Sigmoid colon (tissue), 7 donors: ENCODE measurements around the gene IFT25. TPM values are rescaled to one million over a fixed set of nuclear protein-coding genes. Genes with fewer than 3 reads are reported as not detected.

ENCODE experiments used
- DNase-seq: peaks from one replicate; pipeline ENCODE4 v3.0.0-alpha.2; 2019
- H3K27ac ChIP-seq, 4 donors: fragments of 200-600 bp; sonication (generic); one replicate each; pipeline ENCODE4 v1.5.1; 2016 to 2019; ENCODE audit warnings: mild to moderate bottlenecking in 1 of 4
- H3K27me3 ChIP-seq, 3 donors: fragments of 200-600 bp; sonication (generic); one replicate each; pipeline ENCODE4 v1.5.1; 2019; ENCODE audit warnings: mild to moderate bottlenecking in 1 of 3
- H3K36me3 ChIP-seq, 4 donors: fragments of 200-600 bp; sonication (generic); one replicate each; pipeline ENCODE4 v1.5.1; 2016 to 2019
- H3K4me1 ChIP-seq, 4 donors: fragments of 200-600 bp; sonication (generic); one replicate each; pipeline ENCODE4 v1.5.1; 2017 to 2019
- H3K4me3 ChIP-seq, 4 donors: fragments of 200-600 bp; sonication (generic); one replicate each; pipeline ENCODE4 v1.5.1; 2017 to 2019; ENCODE audit warnings: mild to moderate bottlenecking in 2 of 4, moderate library complexity in 1 of 4
- H3K9me3 ChIP-seq, 4 donors: fragments of 200-600 bp in 3 of 4; sonication (generic) in 3 of 4; one replicate each; pipeline versions ENCODE4 v1.5.1 to v1.6.1; 2013 to 2019
- EP300 ChIP-seq, 4 donors: sonication (generic); formaldehyde crosslinking; IDR thresholded peaks; one replicate each; pipeline ENCODE4 v1.6.1; 2017; ENCODE audit warnings: antibody characterized with exemption in 4 of 4
- POLR2A ChIP-seq, 2 donors: fragments of 450-650 bp; IDR thresholded peaks; one replicate each; pipeline ENCODE4 v1.6.1; 2016; ENCODE audit warnings: antibody characterized with exemption in 2 of 2, mild to moderate bottlenecking in 2 of 2, moderate library complexity in 2 of 2
- POLR2AphosphoS5 ChIP-seq, 4 donors: sonication (generic); formaldehyde crosslinking; IDR thresholded peaks; one replicate each; pipeline ENCODE4 v1.6.1; 2017; ENCODE audit warnings: antibody characterized with exemption in 4 of 4
- WGBS, 2 donors: extraction: QIAGEN DNeasy Blood & Tissue Kit; methylation state at CpG; one replicate each; pipeline ENCODE4 v1.1.7; 2013; 5-methylcytosine and 5-hydroxymethylcytosine counted together
- intact Hi-C: fragments of 100-400 bp; cut with DNase I; formaldehyde crosslinking; loops from one replicate; pipeline ENCODE4 v1.15.1; 2023
- polyA plus RNA-seq, 3 donors: library from polyadenylated mRNA; stranded (reverse); fragments of 200-250 nt; gene quantifications; one replicate each; pipeline ENCODE4 v1.2.3, GENCODE V29; 2013
- total RNA-seq, 4 donors: library from RNA; depleted of rRNA; stranded (reverse); fragments of >200 nt; gene quantifications; one replicate each; pipeline ENCODE4 v1.1.0, GENCODE V29; 2016
- TF ChIP-seq, protein P1 (sequence below), 4 experiments: fragments of 450-650 bp in 3 of 4; fragments of 200-600 bp in 1 of 4; IDR thresholded peaks; one replicate each; pipeline ENCODE4 v1.5.1; 2016 to 2019; ENCODE audit warnings: antibody characterized with exemption in 4 of 4, mild to moderate bottlenecking in 3 of 4, moderate library complexity in 2 of 4
- donor health status: healthy with polysubstance abuse.
- donor health status: Bipolar disorder and iron deficiency.
- donor health status: healthy.

The IFT25 gene
- total and polyA plus RNA-seq, 7 donors, result 16.1 to 33.9 (median 25.0) TPM

DNA sequence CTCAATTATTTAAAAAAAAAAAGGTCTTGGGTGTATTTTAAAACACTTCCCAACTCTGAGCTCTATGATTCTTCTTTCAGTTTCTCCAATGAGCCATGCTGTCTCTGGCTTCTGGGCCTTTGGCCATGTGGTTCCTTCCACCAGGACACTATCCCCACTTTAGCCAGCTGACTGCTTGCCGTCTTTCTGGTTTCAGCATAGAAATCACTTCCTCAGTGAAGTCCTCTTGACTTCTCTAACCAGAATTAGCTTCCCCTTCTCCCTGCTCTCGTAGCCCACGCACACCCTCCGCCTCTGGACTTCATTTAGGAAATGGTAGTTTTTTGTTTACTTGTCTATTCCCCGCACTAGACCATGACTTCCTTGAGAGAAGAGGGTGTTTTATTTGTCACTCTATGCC is 52.6 kb downstream of the IFT25 start:
- Histone ChIP-seq H3K27me3 (no peaks in the 10 kb centered on the region), H3K36me3 (no peaks in the 10 kb centered on the region), H3K27ac (no peak overlapping the region), H3K4me3 (no peak overlapping the region), H3K9me3 (no peaks in the 10 kb centered on the region), H3K4me1 (peaks cover 0 to 48% (median 35%) of the 10 kb centered on the region in 4 donors)
- no peak for DNase-seq
- WGBS, 2 donors, result 69 to 81% methylated on average over 5 of the region's 5 CpGs
- TF ChIP-seq EP300 (IDR thresholded peaks at IDR 0.05) (no peak), POLR2AphosphoS5 (IDR thresholded peaks at IDR 0.05) (no peak), POLR2A (IDR thresholded peaks at IDR 0.05) (no peak)
- TF ChIP-seq, protein P1, sequence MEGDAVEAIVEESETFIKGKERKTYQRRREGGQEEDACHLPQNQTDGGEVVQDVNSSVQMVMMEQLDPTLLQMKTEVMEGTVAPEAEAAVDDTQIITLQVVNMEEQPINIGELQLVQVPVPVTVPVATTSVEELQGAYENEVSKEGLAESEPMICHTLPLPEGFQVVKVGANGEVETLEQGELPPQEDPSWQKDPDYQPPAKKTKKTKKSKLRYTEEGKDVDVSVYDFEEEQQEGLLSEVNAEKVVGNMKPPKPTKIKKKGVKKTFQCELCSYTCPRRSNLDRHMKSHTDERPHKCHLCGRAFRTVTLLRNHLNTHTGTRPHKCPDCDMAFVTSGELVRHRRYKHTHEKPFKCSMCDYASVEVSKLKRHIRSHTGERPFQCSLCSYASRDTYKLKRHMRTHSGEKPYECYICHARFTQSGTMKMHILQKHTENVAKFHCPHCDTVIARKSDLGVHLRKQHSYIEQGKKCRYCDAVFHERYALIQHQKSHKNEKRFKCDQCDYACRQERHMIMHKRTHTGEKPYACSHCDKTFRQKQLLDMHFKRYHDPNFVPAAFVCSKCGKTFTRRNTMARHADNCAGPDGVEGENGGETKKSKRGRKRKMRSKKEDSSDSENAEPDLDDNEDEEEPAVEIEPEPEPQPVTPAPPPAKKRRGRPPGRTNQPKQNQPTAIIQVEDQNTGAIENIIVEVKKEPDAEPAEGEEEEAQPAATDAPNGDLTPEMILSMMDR (IDR thresholded peaks at IDR 0.05), result no peak
- intact Hi-C loops, result no loop called here

DNA sequence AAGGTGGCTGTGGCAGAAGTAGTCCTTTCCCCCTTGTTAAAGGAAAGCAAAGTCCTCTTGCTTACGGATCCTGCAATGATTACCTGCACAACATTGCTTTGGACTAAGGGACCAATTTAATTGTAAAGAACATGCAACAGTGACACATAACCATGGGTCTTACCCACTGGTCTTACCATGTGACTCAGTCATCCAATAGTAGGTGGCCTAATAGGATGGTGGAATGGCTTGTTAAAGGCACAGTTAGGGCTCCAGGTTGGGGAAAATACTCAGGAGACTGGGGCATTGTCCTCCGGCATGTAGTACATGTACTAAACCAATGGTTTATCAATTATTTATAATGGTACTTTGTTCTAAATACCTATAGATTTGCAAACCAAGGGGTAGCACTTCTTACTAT is 53.8 kb downstream of the IFT25 start:
- Histone ChIP-seq H3K27ac (no peak overlapping the region), H3K4me3 (no peak overlapping the region), H3K9me3 (no peaks in the 10 kb centered on the region), H3K4me1 (peaks cover 0 to 35% (median 25%) of the 10 kb centered on the region in 4 donors), H3K36me3 (peaks cover 0 to 6% (median 0%) of the 10 kb centered on the region in 4 donors), H3K27me3 (no peaks in the 10 kb centered on the region)
- no peak for DNase-seq
- intact Hi-C loops, result no loop called here
- TF ChIP-seq EP300 (IDR thresholded peaks at IDR 0.05) (no peak), POLR2AphosphoS5 (IDR thresholded peaks at IDR 0.05) (no peak), POLR2A (IDR thresholded peaks at IDR 0.05) (no peak)
- TF ChIP-seq, protein P1 (IDR thresholded peaks at IDR 0.05), result no peak
- WGBS, 2 donors, result 93 to 94% methylated on average over 2 of the region's 2 CpGs

DNA sequence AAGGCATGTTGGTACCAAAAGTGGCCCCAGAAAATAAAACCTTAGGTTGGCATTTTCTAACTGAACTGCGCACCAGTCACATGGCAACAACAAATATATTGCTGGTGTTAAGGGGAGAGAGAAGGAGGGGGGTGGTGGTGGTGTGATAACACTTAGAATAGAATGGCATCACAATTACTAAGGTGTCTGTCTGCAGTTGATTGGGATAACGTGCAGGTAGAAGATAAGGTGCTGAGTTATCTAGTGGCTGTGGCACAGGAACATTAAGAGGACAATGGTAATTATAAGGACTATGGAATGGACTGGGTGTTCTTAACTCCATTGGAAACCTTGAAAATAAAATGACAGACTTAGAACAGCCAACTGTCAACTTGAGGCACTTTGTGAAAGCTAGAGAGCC is 54.5 kb downstream of the IFT25 start:
- Histone ChIP-seq H3K4me3 (no peak overlapping the region), H3K9me3 (no peaks in the 10 kb centered on the region), H3K27me3 (no peaks in the 10 kb centered on the region), H3K27ac (no peak overlapping the region), H3K36me3 (peaks cover 0 to 11% (median 1%) of the 10 kb centered on the region in 4 donors), H3K4me1 (peaks cover 0 to 29% (median 19%) of the 10 kb centered on the region in 4 donors)
- no peak for TF ChIP-seq POLR2A (IDR thresholded peaks at IDR 0.05)
- TF ChIP-seq, protein P1 (IDR thresholded peaks at IDR 0.05), result no peak
- no peak for TF ChIP-seq EP300 (IDR thresholded peaks at IDR 0.05)
- no peak for TF ChIP-seq POLR2AphosphoS5 (IDR thresholded peaks at IDR 0.05)
- no peak for DNase-seq
- intact Hi-C loops, result no loop called here
- 89 to 94% methylated on average over 2 of the region's 2 CpGs for WGBS, 2 donors

DNA sequence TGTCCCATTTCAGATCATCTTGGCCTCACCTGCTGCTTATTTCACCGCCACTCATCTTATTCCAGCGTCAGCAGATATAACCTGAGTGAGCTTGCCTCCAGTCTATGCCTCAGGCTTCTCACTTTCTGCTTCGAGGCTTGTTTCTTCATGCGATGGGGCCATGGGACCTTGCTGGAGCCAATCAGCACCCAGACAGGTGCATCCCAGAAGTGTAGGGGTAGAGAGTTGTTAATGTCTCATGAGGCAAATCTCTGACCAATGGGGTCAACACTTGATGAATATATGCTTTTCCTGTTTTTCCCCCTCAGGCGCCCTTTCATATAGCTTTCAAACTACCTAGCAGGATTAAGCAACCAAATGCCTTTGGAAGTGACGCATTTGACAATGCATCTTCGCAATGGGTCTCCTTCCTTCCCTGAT is 55.0 kb downstream of the IFT25 start:
- peaks cover 0 to 15% (median 2%) of the 10 kb centered on the region in 4 donors for H3K36me3 ChIP-seq
- 70 to 82% methylated on average over 7 of the region's 7 CpGs for WGBS, 2 donors
- H3K4me1 ChIP-seq, result peaks cover 0 to 24% (median 18%) of the 10 kb centered on the region in 4 donors
- peak overlapping the region; percentile 84 to 95 (median 90) for H3K4me3 ChIP-seq
- intact Hi-C loops, result no loop called here
- H3K9me3 ChIP-seq, result no peaks in the 10 kb centered on the region
- H3K27ac ChIP-seq, result peak overlapping the region; percentile 79 to 89 (median 82)
- TF ChIP-seq POLR2A (IDR thresholded peaks at IDR 0.05), result no peak
- no peak for TF ChIP-seq POLR2AphosphoS5 (IDR thresholded peaks at IDR 0.05)
- TF ChIP-seq EP300 (IDR thresholded peaks at IDR 0.05), result no peak
- TF ChIP-seq, protein P1 (IDR thresholded peaks at IDR 0.05), result no peak
- H3K27me3 ChIP-seq, result no peaks in the 10 kb centered on the region
- no peak for DNase-seq
